Left renal pelvis (tissue), 4 donors: ENCODE results near the gene IQGAP2. TPM values are rescaled to one million over a fixed set of nuclear protein-coding genes. Genes with fewer than 3 reads are reported as not detected.
A peak's percentile ranks its signal among the peaks of the same experiment; 100 is the strongest.
"Not testable (repeated sequence)": the region's sequence is repeated elsewhere in the genome, so short reads cannot be mapped to it uniquely, and the experiment has no call there.

Experiments used
- DNase-seq, 4 donors: peaks; one replicate each; pipeline ENCODE4 v3.0.0-alpha.2; 2013; ENCODE audit warnings: low read depth in 4 of 4, low spot score in 3 of 4
- polyA plus RNA-seq, 4 donors: library from polyadenylated mRNA; unstranded; fragments of 120-200 nt; gene quantifications; one replicate each; pipeline ENCODE4 v1.2.1, GENCODE V29; 2013; ENCODE audit not compliant: insufficient read length in 4 of 4

Gene IQGAP2
- polyA plus RNA-seq, 4 donors: 20.0 to 72.1 (median 68.3) TPM

DNA sequence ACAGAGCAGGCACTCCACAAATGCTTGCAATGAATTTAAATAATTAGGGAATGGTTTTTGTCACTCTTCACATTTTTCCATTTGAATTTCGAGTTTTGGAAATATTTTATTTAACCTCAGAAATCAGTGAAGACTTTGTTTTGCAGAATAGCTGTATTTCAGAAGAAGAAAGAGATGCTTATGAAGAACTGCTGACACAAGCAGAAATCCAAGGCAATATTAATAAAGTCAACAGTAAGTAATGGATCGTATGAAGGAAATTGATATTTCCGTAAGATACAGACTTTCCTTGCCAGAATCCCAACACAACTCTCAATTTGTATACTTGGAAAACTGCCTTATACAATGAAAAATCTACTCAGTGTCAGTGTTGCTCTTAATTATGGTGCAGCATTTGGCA, 189.6 kb downstream of the IQGAP2 start:
- DNase-seq: no peak

DNA sequence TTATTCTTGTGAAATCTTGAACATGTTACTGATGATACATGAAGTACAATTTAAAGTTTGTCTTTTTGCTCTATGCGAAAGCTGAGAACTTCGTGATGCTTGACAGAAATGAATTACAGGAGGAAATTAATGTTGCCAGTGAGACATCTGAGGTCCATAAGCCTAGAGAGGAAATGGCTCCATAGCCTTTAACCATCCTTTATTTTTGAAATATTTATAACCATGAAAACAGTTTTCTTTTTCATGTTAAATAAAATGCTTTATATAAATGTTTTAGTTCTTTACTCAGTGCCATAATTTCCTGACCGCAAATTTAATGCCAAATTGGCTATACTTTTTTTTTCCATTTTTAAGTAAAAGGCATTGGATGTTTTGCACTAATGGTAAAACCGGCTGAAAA, 191.0 kb downstream of the IQGAP2 start:
- DNase-seq: no peak

DNA sequence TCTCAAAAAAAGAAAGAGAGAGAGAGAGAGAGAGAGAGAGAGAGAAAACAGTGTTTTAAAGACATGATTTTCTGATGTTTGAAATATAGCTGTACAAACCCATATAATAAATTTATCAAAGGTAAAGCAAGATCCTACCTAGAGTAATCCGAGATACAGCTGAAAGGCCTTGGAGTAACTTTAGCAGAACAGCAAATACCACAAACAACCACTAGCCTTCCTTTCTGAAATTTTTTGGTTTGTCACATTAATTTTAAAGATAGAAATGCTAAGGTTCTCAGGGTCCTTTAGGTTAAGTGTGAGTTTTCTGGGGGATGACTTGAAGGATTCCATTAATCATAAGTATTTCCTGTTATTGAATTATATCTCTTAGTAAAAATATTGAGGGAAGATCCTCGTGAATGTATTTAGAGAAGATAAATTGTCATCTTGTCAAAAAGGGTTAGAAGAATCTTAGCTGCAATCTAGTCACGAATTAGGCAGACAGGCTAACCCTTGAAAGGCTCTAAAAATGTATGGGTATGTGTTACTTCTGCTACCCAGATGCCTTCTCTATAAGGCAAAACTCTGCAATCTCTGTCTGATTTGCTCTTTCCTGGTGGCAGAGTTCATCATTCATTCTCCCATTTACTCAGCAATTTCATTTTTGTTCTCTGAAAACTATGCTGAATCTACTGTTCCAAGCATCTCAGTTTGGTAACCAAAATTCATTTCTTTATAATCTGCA, 192.8 kb downstream of the IQGAP2 start:
- no peak for DNase-seq

DNA sequence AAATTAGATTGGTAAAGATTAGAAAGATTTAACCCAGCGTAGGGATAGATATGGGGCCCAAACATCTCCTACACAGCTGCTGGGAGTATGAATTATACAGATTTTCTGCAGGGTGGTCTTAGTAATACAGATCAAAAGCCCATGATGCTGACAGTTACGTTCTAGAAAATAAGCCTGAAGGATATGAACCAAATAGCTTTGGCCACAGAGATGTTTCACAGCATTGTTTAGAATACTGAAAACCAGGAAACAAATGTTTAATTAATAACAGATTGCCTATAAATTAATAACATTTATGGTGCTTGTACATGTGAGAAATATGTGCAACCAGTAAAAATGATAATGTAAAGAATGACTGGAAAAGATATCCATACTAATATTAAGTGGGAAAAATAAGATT, 195.4 kb downstream of the IQGAP2 start:
- DNase-seq: no peak

DNA sequence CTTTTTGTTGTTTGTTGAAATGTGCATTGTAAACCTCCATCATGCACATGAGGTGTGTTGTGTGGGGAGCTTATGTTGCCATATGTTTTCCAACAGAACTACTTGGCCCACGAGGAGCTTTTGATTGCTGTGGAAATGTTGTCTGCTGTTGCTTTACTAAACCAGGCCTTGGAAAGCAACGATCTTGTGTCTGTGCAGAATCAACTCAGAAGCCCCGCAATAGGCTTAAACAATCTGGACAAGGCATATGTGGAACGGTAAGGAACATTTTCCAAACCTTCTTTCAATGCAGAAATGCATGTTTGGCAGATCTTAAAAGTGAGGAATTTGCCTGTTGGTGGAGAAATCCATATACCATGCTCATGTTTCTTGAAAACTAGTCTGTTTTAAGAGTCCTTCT, 197.6 kb downstream of the IQGAP2 start:
- no peak for DNase-seq

DNA sequence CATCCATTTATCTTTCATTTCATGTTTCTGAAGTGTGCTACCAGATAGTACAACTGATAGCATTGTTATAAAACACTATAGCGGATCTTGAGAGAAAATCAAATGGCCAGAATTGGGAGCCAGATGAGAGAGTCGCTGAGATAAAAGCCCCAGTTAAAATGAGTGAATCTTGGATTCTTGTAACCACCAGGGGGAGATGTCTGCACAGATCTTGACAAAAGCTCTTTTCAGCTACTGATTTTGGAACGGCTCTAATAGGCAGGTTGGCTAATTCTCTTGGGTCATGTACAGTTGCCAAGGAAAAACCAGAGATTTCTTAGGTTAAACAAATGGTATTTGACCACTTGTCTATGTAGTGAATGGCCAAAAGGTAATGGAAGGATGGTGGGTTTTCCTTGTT, 198.4 kb downstream of the IQGAP2 start:
- peak in 1 of 4 donors; percentile 31 for DNase-seq

DNA sequence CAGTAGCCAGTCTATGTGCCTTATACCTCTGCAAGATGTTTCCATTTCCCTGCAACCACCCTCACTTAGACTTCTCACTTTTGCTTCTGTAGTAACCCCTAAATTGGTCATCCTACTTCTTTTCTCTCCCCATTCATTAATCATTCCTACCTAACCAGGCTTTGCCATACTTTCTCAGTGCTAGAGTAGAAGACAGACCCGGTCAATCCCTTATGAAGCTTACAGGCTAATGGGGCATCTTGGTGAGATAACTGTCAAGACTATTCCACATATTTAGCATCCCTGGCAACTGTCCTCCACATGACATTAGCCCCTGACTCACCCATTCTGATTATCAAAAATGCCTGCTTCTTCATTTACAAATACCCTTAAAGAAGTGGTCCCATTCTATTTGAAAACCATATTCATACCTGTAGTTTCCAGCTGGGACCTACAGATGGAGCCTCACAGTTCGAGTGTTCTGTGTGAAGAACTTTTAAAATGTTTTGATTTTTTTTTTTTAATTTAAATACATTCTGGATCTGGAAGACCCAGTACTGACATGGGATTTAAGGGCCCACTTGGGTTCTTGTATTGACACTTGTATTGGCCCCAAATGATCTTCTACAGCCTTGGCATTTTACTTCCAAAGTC, 199.1 kb downstream of the IQGAP2 start:
- DNase-seq: no peak

DNA sequence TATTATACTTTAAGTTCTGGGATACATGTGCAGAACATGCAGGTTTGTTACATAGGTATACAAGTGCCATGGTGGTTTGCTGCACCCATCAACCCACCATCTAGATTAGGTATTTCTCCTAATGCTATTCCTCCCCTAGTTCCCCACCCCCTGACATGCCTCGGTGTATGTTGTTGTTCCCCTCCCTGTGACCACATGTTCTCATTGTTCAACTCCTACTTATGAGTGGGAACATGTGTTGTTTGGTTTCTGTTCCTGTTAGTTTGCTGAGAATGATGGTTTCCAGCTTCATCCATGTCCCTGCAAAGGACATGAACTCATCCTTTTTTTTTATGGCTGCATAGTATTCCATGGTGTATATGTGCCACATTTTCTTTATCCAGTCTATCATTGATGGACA, 200.9 kb downstream of the IQGAP2 start:
- not testable (repeated sequence) for DNase-seq

DNA sequence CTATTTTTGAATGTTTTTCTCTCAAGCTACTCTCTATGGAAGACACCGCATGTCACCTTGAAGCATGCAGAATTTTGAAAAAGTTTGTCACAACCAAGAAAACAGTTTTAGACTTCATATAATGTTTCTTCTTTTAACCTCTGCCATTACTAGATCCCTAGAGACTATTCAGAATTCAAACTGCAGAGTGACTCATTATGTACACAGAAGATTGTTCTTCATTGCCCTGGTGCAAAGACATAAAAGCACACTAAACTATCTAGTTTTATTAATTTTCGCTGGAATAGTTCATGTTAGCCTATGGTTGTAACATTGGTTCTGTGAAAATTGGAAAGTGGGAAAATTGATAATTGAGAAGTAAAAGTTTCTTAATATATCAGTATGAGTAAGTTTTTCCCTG, 201.8 kb downstream of the IQGAP2 start:
- no peak for DNase-seq

DNA sequence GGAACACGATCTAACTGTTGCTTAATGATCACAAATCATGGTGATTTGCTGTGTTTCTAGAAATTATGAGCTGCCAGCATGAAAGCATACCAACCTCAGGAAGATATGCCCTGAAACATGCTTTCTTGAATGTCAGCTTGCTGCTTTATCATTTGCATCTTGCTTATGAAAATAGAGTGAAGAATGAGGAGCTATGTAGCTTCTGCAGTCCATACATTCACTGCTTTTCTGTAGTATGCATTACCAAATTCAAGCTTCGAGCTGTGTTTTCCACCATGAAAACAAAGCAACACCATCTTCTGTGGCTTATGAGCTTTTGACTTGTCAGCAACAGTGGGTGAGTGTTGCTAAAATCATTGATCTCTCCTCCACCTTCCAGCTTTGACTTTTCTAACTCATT, 203.6 kb downstream of the IQGAP2 start:
- no peak for DNase-seq

DNA sequence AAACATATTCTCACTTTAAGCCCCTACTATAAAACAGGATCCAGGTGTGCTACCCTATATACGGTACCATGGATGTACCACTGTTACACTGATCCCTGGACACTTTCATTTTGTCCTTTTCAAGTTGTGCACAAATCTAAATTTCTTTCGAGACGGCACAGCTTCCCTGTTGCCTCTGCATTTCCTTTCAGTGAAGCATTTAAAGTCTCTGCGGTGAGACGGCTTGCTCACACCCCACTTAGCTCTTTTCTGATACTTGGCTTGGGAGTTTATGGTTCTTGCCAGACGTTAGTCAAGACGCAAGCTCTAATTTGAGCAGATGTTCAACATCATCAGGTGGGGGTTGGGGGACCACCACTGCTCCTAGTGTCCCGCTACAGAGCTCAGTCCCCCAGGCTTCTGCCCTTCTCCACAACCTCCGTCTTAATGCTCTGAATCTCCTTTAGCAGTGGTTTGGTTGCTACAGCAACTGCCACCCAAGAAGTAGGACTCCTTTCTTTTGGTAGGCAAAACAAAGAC, 204.3 kb downstream of the IQGAP2 start:
- peak in 2 of 4 donors; percentile 24 to 34 for DNase-seq

DNA sequence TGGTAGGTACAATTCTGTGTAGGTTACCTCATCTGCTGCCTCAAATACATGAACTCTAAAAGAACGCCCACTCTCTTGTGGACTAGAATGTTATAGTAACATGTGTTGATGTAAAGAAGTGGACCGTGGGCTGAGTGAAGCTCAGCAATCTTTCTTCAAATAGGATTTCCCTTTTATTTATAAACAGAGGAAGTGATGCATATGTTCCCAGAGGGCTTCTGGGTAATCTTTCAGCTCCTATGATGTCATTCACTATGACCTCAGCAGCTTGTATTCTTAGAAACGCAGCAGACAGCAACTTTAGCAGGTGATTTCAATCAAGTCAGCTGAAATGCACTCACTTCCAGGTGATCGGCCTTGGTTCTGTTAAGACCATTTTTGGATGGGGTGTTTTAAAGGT, 205.7 kb downstream of the IQGAP2 start:
- DNase-seq: no peak

DNA sequence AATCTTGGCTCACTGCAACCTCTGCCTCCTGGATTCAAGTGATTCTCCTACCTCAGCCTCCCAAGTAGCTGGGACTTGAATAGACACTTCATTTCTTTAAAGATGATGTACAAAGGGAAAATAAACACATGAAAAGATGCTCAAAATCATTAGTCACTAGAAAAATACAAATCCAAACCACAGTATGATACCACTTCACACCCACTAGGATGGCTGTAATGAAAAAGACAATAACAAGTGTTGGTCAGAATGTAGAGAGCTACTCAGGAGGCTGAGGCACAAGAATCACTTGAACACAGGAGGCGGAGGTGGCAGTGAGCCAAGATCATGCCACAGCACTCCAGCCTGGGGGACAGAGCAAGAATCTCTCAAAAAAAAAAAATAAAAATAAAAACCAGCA, 207.1 kb downstream of the IQGAP2 start:
- no peak for DNase-seq

DNA sequence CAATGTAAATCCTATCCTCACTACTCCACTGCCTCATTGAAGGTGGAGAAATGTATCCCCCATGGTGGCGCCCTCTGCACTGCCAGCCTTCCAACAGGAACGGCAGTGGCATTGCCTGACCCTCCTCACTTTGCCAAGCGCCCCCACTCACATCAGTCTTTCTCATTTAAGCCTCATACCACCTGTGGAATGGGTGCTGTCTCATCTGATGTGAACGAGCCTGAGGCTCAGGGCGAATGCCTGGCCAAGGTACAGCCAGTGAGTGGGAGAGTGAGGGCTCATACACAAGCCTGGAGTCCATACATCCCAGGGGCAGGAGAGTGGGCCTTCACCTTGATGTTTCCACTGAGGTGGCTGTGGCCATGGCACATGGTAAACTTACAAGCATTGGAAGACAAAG, 209.9 kb downstream of the IQGAP2 start:
- no peak for DNase-seq

DNA sequence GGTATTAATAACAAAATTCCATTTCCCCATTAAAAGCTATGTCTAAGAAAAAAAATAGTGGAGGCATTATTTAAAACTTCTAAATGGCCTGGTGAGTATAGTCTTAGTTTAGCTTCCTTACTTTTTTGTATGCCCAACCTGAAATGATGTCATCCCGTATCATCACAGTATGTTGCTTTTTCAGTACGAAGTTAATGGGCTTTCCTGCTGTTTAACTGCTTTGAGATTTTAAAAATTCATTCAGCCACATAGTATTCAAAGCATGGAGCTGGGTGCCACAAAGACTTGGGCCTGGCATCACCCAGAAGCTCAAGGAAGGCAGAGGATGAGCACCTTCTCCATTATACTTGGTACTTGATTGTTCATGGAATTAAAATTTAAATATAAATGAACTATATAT, 212.7 kb downstream of the IQGAP2 start:
- no peak for DNase-seq

DNA sequence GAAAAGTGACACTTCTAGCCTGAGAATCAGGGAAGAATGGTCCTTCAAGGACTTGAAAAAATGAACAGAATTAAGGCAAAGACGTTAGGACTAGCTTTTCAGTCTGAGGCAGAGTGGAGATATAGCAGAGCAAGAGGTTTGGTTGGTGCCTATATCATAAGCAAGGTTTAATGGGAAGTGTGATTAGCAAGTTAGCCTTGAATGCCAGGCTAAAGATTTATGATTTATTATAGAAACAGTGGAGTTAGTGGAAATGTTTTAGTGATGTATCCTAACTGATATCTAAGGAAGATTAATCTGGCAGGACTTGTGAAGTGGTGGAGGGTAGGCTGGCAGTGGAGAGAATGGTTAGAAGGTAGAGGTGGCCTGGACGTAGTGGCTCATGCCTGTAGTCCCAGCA, 213.1 kb downstream of the IQGAP2 start:
- DNase-seq: no peak

DNA sequence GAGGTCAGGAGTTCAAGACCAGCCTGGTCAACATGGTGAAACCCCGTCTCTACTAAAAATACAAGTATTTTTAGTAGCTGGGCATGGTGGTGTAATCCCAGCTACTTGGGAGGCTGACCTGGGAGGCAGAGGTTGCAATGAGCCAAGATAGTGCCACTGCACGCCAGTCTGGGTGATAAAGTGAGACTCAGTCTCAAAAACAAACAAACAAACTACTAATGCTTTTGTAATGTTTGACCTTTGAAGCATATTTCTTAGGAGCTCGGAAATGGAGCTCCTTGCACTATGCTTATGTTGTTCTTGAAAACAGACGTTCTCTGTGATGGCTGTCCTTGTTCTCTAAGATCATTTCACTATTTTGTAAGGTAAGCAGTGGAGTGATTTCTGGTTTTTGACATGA, 214.1 kb downstream of the IQGAP2 start:
- DNase-seq: no peak

DNA sequence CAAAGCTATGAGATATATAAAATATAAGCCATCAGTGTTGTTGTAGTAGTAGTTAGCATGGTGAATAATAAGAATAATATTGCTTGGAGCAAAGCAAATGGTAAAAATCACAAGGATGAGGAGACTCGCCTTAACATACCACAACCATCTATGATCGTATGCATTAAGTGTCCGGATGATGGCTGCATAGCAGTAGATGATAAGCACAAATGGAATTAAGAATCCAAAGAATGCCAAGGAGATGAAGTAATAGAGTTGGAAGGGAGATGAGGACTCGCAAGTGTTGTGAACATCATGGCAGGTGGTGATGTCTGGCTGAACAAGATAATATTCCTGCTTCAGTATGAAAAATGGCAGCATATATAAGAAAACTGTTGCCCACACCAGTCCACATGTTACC, 214.6 kb downstream of the IQGAP2 start:
- DNase-seq: no peak

DNA sequence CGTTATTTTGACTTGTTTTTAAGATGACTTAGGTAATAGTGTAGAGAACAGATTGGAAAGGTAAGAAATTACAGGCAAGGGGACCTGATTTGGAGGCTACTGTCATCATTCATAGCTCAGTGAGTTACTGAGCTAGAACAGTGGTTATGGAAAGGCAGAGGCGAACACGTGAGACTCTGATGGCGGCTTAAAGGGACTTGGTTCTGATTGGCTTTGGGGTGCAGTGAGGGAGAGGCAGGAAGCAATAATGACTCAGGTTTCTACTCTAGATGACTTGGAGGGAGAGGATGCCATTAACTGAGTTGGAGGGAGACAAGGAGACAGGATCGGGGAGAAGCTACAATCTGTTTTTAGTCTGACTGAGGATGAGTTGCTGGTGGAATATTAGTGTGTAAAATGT, 217.1 kb downstream of the IQGAP2 start:
- DNase-seq: no peak

DNA sequence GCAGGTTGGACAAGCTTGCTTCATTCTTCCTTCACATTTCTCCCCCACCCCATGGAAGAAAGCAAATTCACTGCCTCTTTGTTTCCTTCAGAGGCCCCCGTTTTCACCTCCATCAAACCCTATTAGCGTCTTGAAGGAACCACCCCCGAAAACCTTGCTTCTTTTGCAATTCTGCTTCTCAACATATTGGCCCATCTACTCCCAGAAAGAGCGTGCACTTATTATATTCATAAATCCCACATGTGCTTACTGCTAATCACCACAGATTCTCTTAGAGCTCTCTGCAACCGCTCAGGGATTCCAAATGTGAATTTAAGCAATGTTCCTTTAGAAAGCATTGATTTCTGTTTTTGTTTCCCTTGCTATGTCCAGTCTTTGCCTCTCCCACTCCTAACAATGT, 219.0 kb downstream of the IQGAP2 start:
- DNase-seq: no peak

DNA sequence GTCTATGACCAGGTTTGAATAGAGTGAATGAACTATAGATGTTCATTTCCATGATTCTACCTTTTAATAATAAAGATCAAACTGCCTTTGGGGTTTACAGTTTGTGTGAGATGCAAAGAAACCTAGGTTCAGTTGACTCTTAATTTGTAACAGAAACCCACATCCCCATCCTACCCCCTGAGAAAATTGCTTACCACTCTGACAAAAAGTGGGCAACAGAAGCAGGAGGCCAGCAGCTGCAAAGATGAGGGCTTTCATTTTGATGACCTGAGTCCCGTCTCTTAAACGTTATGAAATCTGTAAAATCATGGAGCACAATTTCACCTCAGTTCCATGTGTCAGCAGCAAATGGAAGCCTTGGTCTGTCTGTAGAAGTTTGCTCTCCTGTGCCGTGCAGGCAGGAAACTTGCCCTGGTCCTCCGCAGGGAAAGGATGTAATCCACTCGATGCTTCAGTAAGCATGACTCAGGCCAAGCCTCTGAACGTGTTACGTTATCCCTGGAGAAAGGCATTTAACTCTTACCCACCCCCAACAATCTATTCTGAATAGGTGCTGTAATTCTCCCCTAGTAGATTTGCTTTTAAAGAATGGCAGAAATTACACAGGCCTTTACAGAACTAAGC, 220.0 kb downstream of the IQGAP2 start, which contains the start of gene F2RL2:
F2RL2 (minus strand) TSS at position 431 of the 624 bp plus-strand sequence; CDS start at position 258, 173 bp downstream.
- DNase-seq: no peak
